ENCODE results near the gene SMIM44.

Gene SMIM44

GRCh38 chr19:3479177-3479833, 3.9 kb downstream of the SMIM44 start:
- Histone ChIP-seq H3K4me3 (ENCODE audit: low read length) (peak overlapping the region; percentile 45; the same call in 1 of the 2 replicates), H3K4me1 (ENCODE audit: insufficient read depth, low read length) (no peaks in the 10 kb centered on the region), H3K9me3 (ENCODE audit: insufficient read depth, low read depth, low read length) (no peaks in the 10 kb centered on the region), H3K27me3 (ENCODE audit: insufficient read depth, low read length) (peaks cover 25% of the 10 kb centered on the region), H3K36me3 (ENCODE audit: insufficient read depth, low read depth, low read length) (no peaks in the 10 kb centered on the region), H3K27ac (ENCODE audit: low read length) (no peak overlapping the region), H3K9ac (ENCODE audit: low read depth, low read length) (no peak overlapping the region)

- H3K36me3 ChIP-seq (ENCODE audit: insufficient read depth, low read depth, low read length): no peaks in the 10 kb centered on the region
- no peaks in the 10 kb centered on the region for H3K4me1 ChIP-seq (ENCODE audit: insufficient read depth, low read length)
- no peak overlapping the region for H3K27ac ChIP-seq (ENCODE audit: low read length)
- H3K27me3 ChIP-seq (ENCODE audit: insufficient read depth, low read length): peaks cover 25% of the 10 kb centered on the region
- H3K9me3 ChIP-seq (ENCODE audit: insufficient read depth, low read depth, low read length): no peaks in the 10 kb centered on the region
- peak overlapping the region; percentile 45; the same call in 1 of the 2 replicates for H3K4me3 ChIP-seq (ENCODE audit: low read length)
- no peak overlapping the region for H3K9ac ChIP-seq (ENCODE audit: low read depth, low read length)
Observed at GRCh38 chr19:3478409-3479176, 4.6 kb downstream of the SMIM44 start.

GRCh38 chr19:3477951-3478350, 5.3 kb downstream of the SMIM44 start:
- peaks cover 25% of the 10 kb centered on the region for H3K27me3 ChIP-seq (ENCODE audit: insufficient read depth, low read length)
- H3K9ac ChIP-seq (ENCODE audit: low read depth, low read length): no peak overlapping the region
- H3K4me3 ChIP-seq (ENCODE audit: low read length): no peak overlapping the region
- H3K27ac ChIP-seq (ENCODE audit: low read length): no peak overlapping the region
- H3K4me1 ChIP-seq (ENCODE audit: insufficient read depth, low read length): no peaks in the 10 kb centered on the region
- H3K36me3 ChIP-seq (ENCODE audit: insufficient read depth, low read depth, low read length): no peaks in the 10 kb centered on the region
- no peaks in the 10 kb centered on the region for H3K9me3 ChIP-seq (ENCODE audit: insufficient read depth, low read depth, low read length)

DNA sequence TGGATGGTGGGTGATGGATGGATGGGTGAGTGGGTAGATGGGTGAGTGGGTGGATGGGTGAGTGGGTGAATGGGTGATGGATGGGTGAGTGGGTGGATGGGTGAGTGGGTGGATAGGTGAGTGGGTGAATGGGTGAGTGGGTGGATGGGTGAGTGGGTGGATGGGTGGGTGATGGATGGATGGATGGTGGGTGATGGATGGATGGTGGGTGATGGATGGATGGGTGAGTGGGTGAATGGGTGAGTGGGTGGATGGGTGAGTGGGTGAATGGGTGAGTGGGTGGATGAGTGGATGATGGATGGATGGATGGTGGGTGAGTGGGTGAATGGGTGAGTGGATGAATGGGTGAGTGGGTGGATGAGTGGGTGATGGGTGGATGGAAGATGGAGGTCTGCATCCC, 5.7 kb downstream of the SMIM44 start:
- H3K27ac ChIP-seq (ENCODE audit: low read length): no peak overlapping the region
- no peaks in the 10 kb centered on the region for H3K4me1 ChIP-seq (ENCODE audit: insufficient read depth, low read length)
- no peak overlapping the region for H3K4me3 ChIP-seq (ENCODE audit: low read length)
- no peaks in the 10 kb centered on the region for H3K36me3 ChIP-seq (ENCODE audit: insufficient read depth, low read depth, low read length)
- H3K9me3 ChIP-seq (ENCODE audit: insufficient read depth, low read depth, low read length): no peaks in the 10 kb centered on the region
- H3K27me3 ChIP-seq (ENCODE audit: insufficient read depth, low read length): peaks cover 26% of the 10 kb centered on the region
- H3K9ac ChIP-seq (ENCODE audit: low read depth, low read length): no peak overlapping the region

DNA sequence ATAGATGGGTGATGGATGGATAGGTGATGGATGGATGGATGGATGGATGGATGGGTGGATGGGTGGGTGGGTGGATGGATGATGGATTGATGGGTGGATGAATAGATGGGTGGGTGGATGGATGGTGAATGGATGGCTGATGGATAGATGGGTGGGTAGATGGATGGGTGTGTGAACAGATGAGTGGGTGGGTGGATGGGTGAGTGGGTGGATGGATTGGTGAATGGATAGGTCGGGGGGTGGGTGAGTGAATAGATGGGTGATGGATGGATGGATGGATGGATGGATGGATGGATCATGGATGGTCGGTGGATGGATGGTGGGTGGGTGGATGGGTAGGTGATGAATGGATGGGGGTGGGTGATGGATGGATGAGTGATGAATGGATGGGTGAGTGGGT, 6.4 kb downstream of the SMIM44 start:
- Histone ChIP-seq H3K4me3 (ENCODE audit: low read length) (no peak overlapping the region), H3K27me3 (ENCODE audit: insufficient read depth, low read length) (peaks cover 33% of the 10 kb centered on the region), H3K36me3 (ENCODE audit: insufficient read depth, low read depth, low read length) (no peaks in the 10 kb centered on the region), H3K9me3 (ENCODE audit: insufficient read depth, low read depth, low read length) (no peaks in the 10 kb centered on the region), H3K27ac (ENCODE audit: low read length) (no peak overlapping the region), H3K9ac (ENCODE audit: low read depth, low read length) (no peak overlapping the region), H3K4me1 (ENCODE audit: insufficient read depth, low read length) (no peaks in the 10 kb centered on the region)

DNA sequence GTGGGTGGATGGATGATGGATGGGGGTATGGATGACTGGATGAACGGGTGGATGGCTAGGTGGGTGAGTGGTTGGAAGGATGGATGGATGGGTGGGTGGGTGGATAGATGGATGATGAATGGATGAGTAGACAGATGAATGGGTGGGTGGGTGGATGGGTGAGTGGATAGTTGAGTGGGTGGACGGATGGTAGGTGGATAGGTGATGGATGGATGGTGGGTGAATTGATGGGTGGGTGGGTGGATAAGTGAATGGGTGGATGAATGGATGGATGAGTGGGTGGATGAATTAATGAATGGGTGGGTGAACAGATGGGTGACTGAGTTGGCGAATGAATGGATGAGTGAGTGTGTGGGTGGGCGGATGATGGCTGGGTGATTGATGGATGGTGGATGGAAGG, 7.8 kb downstream of the SMIM44 start:
- no peaks in the 10 kb centered on the region for H3K36me3 ChIP-seq (ENCODE audit: insufficient read depth, low read depth, low read length)
- no peak overlapping the region for H3K27ac ChIP-seq (ENCODE audit: low read length)
- no peaks in the 10 kb centered on the region for H3K4me1 ChIP-seq (ENCODE audit: insufficient read depth, low read length)
- no peaks in the 10 kb centered on the region for H3K9me3 ChIP-seq (ENCODE audit: insufficient read depth, low read depth, low read length)
- H3K9ac ChIP-seq (ENCODE audit: low read depth, low read length): no peak overlapping the region
- peaks cover 43% of the 10 kb centered on the region for H3K27me3 ChIP-seq (ENCODE audit: insufficient read depth, low read length)
- H3K4me3 ChIP-seq (ENCODE audit: low read length): no peak overlapping the region

DNA sequence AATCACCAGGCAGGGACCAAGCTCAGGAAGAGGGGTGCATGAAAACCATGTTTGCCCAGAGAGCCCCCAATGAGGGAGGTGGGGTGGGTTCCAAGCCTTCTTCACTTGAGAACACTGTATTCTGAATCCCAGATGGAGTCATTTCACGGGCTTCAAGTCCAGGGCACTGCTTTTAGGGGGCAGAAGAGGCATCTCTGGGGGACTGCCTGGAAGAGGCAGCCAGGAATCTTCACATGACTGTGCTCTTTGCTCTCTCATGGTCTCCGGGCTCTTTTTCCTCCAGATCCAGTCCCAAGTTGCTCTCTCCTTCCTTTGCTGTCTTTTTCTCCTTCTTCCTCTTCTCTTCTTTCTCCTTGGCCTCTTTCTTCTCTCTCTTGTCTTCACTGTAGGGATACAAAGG, 8.6 kb downstream of the SMIM44 start:
- peaks cover 51% of the 10 kb centered on the region for H3K27me3 ChIP-seq (ENCODE audit: insufficient read depth, low read length)
- H3K4me1 ChIP-seq (ENCODE audit: insufficient read depth, low read length): no peaks in the 10 kb centered on the region
- H3K27ac ChIP-seq (ENCODE audit: low read length): no peak overlapping the region
- no peak overlapping the region for H3K4me3 ChIP-seq (ENCODE audit: low read length)
- H3K9ac ChIP-seq (ENCODE audit: low read depth, low read length): no peak overlapping the region
- no peaks in the 10 kb centered on the region for H3K36me3 ChIP-seq (ENCODE audit: insufficient read depth, low read depth, low read length)
- H3K9me3 ChIP-seq (ENCODE audit: insufficient read depth, low read depth, low read length): no peaks in the 10 kb centered on the region

DNA sequence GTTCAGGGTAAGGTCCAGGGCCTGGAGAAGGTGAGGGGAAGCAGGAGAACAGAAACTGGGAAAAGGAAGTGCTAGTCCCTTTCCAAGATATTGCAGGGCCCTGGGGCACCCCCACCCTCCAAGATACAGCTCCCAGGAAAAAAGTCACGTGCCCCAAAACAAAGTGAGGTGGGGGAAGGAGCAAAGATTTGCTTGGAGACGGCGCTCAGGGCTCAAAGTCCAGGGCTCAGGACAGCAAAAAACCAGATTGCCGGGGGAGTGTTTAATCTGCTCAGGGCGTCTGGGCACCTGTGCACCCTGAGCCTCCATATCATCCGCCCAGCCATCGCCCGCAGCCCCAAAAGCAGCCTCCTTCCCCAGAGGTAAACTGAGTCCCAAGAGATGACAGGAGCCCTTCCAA, 9.2 kb downstream of the SMIM44 start:
- Histone ChIP-seq H3K27ac (ENCODE audit: low read length) (no peak overlapping the region), H3K4me1 (ENCODE audit: insufficient read depth, low read length) (no peaks in the 10 kb centered on the region), H3K9me3 (ENCODE audit: insufficient read depth, low read depth, low read length) (no peaks in the 10 kb centered on the region), H3K36me3 (ENCODE audit: insufficient read depth, low read depth, low read length) (no peaks in the 10 kb centered on the region), H3K9ac (ENCODE audit: low read depth, low read length) (no peak overlapping the region), H3K27me3 (ENCODE audit: insufficient read depth, low read length) (peaks cover 57% of the 10 kb centered on the region), H3K4me3 (ENCODE audit: low read length) (no peak overlapping the region)

GRCh38 chr19:3471954-3472655, 11.1 kb downstream of the SMIM44 start:
- Histone ChIP-seq H3K9ac (ENCODE audit: low read depth, low read length) (no peak overlapping the region), H3K4me3 (ENCODE audit: low read length) (no peak overlapping the region), H3K27ac (ENCODE audit: low read length) (no peak overlapping the region), H3K9me3 (ENCODE audit: insufficient read depth, low read depth, low read length) (peaks cover 4% of the 10 kb centered on the region; the same call in 1 of the 2 replicates), H3K27me3 (ENCODE audit: insufficient read depth, low read length) (peaks cover 50% of the 10 kb centered on the region), H3K4me1 (ENCODE audit: insufficient read depth, low read length) (no peaks in the 10 kb centered on the region), H3K36me3 (ENCODE audit: insufficient read depth, low read depth, low read length) (no peaks in the 10 kb centered on the region)

- Histone ChIP-seq H3K9me3 (ENCODE audit: insufficient read depth, low read depth, low read length) (peaks cover 4% of the 10 kb centered on the region; the same call in 1 of the 2 replicates), H3K9ac (ENCODE audit: low read depth, low read length) (no peak overlapping the region), H3K27ac (ENCODE audit: low read length) (no peak overlapping the region), H3K27me3 (ENCODE audit: insufficient read depth, low read length) (peaks cover 55% of the 10 kb centered on the region), H3K4me3 (ENCODE audit: low read length) (no peak overlapping the region), H3K4me1 (ENCODE audit: insufficient read depth, low read length) (no peaks in the 10 kb centered on the region), H3K36me3 (ENCODE audit: insufficient read depth, low read depth, low read length) (no peaks in the 10 kb centered on the region)
Observed at GRCh38 chr19:3470500-3471128, 12.6 kb downstream of the SMIM44 start.

GRCh38 chr19:3469638-3470499, 13.4 kb downstream of the SMIM44 start:
- Histone ChIP-seq H3K4me1 (ENCODE audit: insufficient read depth, low read length) (no peaks in the 10 kb centered on the region), H3K9ac (ENCODE audit: low read depth, low read length) (no peak overlapping the region), H3K36me3 (ENCODE audit: insufficient read depth, low read depth, low read length) (no peaks in the 10 kb centered on the region), H3K4me3 (ENCODE audit: low read length) (no peak overlapping the region), H3K27ac (ENCODE audit: low read length) (no peak overlapping the region), H3K27me3 (ENCODE audit: insufficient read depth, low read length) (peaks cover 56% of the 10 kb centered on the region), H3K9me3 (ENCODE audit: insufficient read depth, low read depth, low read length) (peaks cover 4% of the 10 kb centered on the region; the same call in 1 of the 2 replicates)
